Stimulated activated CD4-positive, alpha-beta T cell treated with anti-CD3 and anti-CD28 coated beads, Interleukin-1b, Interleukin-23, amount 100 ng/mL, for 24 hours (primary cell): ENCODE measurements around the gene LMBRD2.

Experiments
- DNase-seq, 4 experiments: peaks; one replicate each; pipeline ENCODE4 v3.0.0-alpha.2; 2020; ENCODE audit warnings: low read depth in 4 of 4, low spot score in 1 of 4

LMBRD2 gene

DNA sequence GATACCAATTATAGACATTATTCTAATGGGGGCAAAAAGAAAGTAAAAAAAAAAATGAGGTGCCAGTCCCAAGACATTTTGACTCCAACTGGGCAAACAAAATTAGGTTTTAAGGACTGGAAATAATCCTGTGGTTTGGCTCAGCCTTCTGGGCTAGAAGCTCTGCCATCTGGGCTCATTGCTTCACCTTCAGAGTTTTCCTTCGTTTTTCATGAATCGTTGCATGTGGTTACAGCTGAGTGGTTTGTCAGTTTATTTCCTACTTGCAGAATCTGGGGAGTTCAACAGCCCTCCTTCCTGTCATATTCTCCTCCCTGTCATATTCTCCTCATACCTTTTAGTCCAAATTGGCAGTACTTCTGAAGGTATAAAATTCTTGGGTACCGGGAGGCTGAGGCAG, 97.0 kb downstream of the LMBRD2 start:
- DNase-seq, result no peak

GRCh38 chr5:36052538-36052937, 99.1 kb downstream of the LMBRD2 start:
- no peak for DNase-seq

- no peak for DNase-seq
Measured at GRCh38 chr5:36049949-36050348, 101.7 kb downstream of the LMBRD2 start.
